Right lung (tissue), 5 donors: ENCODE results near the gene PPP1R9B. TPM values are rescaled to one million over a fixed set of nuclear protein-coding genes. Genes with fewer than 3 reads are reported as not detected.

Source experiments
- DNase-seq, 2 donors: peaks; one replicate each; pipeline ENCODE4 v3.0.0-alpha.2; 2013
- polyA plus RNA-seq, 5 donors: library from polyadenylated mRNA; unstranded; fragments of 120-200 nt; gene quantifications; one replicate each; pipeline versions ENCODE4 v1.2.1 to v1.2.3, GENCODE V29; 2013; ENCODE audit warnings: inconsistent platforms in 1 of 5, low replicate concordance in 1 of 5; ENCODE audit not compliant: insufficient read length in 5 of 5, insufficient read depth in 1 of 5

The PPP1R9B gene
- polyA plus RNA-seq, 5 donors, result 42.6 to 67.3 (median 50.7) TPM

DNA sequence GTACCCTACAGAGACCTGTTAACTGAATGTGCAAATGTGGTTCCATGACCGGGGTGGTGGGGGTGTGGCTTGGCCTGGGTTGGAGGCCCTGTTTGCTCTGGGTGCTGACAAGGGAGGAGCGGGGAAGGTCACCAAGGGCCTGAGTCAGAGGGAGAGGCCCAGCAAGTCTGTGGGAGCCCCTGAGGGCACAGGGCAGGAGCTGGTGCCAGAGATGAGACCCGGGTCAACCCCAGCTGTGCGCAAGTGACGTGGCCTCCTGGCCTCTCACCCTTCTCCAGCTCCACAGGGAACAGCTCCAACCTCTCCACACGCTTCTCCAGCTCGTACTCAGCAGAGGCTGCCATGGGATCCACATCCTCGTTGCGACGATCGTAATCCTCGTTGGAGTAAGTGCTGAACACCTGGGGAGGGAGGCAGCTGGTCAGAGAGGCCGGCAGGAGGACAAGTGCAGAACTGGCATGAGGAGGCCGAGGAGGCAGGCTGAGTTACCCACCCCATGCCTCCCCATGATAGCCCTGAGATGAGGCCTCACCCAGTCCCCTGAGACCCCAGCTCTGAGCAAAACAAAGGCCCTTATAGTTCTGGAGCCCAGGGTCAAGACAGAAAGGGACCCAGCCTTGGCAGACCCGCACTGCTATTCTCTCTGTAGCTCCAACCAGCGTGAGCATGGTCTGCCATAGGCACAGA, 5.5 kb downstream of the PPP1R9B start:
- no peak for DNase-seq

DNA sequence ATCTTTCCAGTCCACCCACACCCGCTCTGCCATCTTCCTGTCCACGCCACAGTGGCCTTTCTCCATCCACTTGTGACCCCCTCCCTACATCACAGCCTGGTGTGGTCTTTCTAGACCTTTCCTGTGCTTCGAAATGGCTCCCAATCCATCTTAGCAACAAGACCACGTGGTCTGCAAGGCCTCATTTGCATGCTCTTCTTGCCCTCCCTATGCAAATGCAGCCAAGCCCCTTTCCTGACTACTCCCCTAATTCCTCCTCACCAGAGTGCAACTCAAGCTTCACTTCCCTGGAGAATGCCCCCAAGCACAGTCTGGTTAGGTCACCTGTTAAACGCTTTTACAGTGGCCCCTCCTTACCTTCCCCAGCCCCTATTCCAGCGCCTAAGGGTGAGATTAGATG, 6.1 kb downstream of the PPP1R9B start:
- no peak for DNase-seq

GRCh38 chr17:50143461-50144176, 6.9 kb downstream of the PPP1R9B start:
- DNase-seq, result no peak

GRCh38 chr17:50141745-50142110, 8.7 kb downstream of the PPP1R9B start:
- DNase-seq, result no peak

- no peak for DNase-seq
These were observed 9.3 kb downstream of the PPP1R9B start for GRCh38 chr17:50141026-50141744.

DNA sequence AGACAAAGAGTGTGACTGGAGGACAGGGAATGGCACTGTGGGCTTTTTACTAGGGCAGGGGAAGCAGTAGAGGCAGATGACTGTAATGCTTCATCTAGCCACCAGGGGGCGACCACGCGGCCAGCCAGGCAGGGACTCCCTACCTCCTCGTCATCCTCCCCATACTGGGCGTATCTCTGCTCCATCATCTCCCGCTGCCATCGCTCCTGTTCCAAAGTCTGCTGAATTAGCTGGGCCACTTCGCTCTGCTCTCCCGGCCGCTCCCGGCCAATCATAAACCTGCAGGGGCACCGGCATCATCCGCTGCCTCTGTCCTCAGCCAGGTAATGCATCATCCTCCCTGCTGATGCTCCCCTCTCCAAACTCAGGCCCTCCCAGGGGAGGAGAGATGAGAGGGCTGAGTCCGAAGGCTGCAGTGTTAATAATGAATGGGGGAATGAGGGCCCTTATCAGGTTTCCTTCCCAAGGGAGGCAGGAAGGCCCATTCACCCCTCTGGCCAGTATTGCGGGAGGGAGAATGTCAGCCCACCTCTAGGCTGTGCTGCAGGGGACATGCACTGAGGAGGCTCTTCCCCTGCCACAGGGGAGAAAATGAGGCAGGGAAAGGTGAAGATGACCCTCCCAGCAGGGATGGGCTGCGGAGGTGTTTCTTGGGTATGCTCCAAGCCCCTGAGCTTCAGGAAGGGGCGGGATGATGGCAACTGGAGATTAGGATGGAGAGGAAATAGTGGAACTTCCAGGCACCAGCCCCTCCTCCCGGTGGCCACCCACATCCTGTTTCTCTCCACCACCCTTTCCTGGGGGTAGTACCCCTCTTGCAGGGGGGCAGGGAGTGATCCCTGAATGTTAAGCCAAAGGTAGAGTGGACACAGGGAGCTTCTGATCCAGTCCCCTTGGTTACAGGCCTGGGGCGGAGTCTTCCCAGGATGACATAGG, 10.3 kb downstream of the PPP1R9B start:
- peak in 1 of 2 donors; percentile 64 for DNase-seq

- DNase-seq, result no peak
These were observed 11.2 kb downstream of the PPP1R9B start for GRCh38 chr17:50139185-50139783.

DNA sequence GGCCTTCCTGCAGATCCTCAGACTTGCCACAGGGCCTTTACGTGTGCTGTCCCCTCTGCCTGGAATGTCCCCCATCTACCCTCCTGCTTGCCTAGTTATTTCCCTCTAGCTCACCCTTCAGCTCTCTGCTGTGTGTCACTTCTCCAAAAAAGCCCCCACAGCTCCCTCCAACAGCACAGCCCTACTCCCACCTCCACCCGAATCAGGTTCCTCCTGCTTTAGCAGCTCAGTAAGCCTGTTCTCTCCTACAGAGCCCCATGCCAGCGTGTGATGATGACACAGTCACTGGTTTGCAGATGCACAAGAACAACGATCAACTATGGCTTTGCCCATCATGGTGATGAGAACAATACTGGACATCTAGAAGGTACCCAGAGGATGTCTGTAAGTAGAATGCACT, 13.4 kb downstream of the PPP1R9B start:
- DNase-seq, result no peak

- no peak for DNase-seq
These were observed 14.3 kb downstream of the PPP1R9B start for GRCh38 chr17:50136096-50136687.

- no peak for DNase-seq
These were observed 15.0 kb downstream of the PPP1R9B start for GRCh38 chr17:50135316-50136095.

GRCh38 chr17:50134206-50135110, 16.0 kb downstream of the PPP1R9B start:
- DNase-seq, result no peak

DNA sequence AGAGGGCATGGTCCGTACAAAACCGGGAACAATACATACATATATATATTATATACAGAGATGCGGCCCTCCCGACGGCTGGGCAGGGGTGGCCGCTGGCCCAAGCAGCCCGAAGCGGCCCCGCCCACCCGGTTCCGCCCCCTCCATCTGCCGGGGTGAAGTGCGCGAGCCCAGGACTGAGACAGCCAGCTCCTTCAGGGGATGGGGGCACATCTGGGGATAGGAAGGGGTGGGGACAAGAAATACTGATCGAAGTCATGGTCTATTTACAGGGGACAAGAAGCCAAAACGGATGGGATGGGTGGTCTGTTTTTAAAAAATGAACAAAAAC, 16.7 kb downstream of the PPP1R9B start:
- no peak for DNase-seq

GRCh38 chr17:50133028-50133768, 17.3 kb downstream of the PPP1R9B start:
- DNase-seq, result no peak

GRCh38 chr17:50132104-50132794, 18.2 kb downstream of the PPP1R9B start:
- no peak for DNase-seq

- DNase-seq, result no peak
These were observed 19.7 kb downstream of the PPP1R9B start for GRCh38 chr17:50130559-50131305.

GRCh38 chr17:50129728-50130558, 20.5 kb downstream of the PPP1R9B start, which contains the start of gene SAMD14:
SAMD14 (minus strand) TSS chr17:50130160; CDS start chr17:50124959, 5,201 bp downstream.
- DNase-seq, result no peak
